NCI-H2107 treated with DMSO at 0.1 percent for 48 hours (cell line): ENCODE data around the gene NOM1.
A peak's percentile ranks its signal among the peaks of the same experiment; 100 is the strongest.
"Not testable (repeated sequence)": the region's sequence is repeated elsewhere in the genome, so short reads cannot be mapped to it uniquely, and the experiment has no call there.

Experiments used
- DNase-seq: peaks from one replicate; lab custom pipeline; 2025; ENCODE audit not compliant: unreplicated experiment; lab: John Stamatoyannopoulos, UW

NOM1 gene

DNA sequence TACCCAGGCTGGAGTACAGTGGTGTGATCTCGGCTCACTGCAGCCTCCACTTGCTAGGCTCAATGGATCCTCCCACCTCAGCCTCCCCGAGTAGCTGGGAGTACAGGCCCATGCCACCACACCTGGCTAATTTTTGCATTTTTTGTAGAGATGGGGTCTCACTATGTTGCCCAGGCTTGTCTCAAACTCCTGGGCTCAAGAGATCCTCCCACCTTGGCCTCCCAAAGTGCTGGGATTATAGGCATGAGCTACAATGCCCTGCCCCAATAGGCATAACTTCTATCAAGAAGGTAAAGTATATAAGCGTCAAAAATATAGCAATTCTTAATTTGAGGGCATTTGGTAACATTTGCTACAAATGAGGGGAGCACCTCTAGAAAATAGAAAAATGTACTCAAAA is 12.7 kb upstream of the NOM1 start:
- not testable (repeated sequence) for DNase-seq

DNA sequence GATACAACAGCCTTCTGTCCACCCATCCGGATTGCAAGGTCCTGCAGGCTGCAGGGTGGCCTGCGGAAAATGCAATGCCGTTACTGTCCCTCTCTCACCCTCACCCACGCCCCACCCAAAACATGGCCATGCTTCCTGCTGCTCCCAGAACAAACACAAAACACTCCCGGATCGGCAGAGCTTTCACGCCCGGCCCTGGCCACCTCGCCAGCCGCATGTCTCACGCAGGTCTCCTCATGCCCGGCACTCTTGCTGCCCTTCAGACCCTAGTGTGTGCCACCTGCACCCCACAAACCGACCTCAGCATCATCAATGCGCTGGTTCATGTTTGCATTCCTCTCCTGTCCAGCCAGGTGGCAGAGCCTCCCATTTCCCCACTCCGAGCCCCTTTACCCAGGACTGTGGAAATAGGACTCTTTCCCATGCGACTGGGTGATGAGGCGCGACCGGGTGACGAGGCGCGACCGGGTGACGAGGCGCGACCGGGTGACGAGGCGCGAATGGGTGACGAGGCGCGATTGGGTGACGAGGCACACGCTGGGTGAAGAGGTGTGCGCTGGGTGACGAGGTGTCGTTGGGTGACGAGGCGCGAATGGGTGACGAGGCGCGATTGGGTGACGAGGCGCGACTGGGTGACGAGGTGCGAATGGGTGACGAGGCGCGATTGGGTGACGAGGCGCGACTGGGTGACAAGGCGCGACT is 8.9 kb upstream of the NOM1 start:
- no peak for DNase-seq

DNA sequence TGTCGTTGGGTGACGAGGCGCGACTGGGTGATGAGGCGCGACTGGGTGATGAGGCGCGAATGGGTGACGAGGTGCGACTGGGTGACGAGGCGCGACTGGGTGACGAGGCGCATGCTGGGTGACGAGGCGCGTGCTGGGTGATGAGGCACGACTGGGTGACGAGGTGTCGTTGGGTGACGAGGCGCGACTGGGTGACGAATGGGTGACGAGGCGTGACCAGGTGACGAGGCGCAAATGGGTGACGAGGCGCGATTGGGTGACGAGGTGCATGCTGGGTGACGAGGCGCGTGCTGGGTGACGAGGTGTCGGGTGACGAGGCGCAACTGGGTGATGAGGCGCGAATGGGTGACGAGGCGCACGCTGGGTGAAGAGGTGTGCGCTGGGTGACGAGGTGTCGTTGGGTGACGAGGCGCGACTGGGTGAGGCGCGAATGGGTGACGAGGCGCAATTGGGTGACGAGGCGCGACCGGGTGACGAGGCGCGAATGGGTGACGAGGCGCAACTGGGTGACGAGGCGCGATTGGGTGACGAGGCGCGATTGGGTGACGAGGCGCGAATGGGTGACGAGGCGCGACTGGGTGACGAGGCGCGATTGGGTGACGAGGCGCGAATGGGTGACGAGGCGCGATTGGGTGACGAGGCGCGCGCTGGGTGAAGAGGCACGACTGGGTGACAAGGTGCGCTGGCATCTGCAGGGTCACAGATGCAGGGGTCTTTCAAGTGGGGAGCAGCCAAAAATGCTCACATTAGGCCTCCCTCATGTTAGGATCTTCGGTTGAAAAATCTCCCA is 7.9 kb upstream of the NOM1 start:
- no peak for DNase-seq

DNA sequence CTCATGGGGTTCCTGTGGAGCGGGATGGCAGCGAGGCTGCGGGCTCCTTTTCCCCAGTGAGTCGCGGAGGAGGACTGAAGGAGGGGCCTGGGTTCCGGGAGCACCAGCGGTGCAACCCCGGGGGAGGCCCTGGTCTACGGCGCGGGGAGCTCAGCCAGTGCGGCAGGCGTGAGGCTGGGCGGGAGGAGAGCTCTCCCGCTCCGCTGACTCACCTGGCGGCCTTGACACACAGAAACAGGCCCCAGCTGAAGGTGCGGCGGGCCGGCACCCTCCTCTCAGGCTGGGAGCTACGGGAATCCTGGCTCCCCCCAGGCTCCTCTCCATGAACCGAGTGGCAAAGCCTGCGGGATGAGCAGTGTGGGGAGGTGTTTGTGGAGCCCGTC is 6.8 kb upstream of the NOM1 start:
- DNase-seq: no peak

DNA sequence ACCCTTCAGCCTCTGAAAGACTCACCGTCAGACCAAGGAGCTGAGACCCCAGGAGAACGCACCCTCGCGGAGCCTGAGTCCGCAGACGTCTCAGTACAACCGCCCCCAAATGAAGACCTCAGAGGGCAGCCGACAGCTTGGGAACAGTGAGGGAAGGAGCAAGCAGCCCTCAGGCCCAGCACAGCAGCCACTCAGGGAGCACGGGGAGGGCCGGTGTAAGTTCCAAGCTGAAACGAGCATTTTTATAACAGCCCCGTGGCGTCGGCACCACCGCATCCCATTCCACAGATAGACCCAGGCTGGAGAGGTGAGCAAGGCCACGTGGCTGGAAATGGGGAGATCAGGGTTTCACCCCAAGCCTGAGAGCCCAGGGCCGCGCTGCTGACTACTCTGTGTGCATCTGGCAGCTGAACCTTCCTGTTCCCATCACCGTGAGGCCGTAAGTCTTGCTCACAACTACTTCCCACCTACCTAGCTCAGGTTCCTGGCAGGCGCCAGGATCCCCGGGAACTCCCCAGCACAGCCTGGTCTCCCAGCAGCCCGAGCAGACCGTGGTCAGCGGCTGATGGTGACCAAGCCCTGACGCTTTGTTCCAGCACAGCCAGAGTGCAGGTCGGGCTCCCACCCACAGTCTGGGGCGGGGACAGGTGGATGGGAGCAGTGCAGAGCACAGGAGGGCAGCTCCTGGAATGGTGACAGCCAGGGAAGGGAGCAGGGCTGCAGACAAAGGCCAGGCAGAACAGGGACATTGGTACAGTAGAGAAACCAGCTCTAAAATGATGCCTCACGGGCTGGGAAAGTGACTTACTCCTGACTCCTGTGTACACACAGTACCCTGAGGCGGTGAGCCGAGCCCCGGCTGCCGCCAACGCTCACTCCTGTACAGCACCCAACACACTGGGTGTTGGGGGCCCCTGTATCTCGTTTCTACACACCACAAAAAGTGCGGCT is 6.1 kb upstream of the NOM1 start:
- DNase-seq: no peak

DNA sequence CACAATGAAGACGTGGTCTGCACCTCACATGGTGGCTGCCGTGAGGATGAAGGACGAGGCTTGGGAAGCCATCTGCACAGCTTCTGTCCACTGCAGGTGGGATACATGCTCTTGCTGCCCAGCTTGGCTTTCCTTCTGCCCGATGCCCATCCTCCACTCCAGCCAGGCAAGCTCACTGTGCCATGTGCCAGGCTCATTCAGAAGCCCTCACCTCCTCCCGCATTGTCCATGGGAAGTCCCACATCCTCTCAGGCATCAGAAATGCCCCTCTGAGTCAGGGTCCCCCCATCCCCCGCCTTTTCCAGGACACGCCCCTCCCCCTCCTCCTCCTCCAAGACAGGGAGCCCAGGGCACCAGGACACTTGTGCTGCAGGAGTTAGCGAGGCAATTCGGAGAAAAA is 4.6 kb upstream of the NOM1 start:
- no peak for DNase-seq

DNA sequence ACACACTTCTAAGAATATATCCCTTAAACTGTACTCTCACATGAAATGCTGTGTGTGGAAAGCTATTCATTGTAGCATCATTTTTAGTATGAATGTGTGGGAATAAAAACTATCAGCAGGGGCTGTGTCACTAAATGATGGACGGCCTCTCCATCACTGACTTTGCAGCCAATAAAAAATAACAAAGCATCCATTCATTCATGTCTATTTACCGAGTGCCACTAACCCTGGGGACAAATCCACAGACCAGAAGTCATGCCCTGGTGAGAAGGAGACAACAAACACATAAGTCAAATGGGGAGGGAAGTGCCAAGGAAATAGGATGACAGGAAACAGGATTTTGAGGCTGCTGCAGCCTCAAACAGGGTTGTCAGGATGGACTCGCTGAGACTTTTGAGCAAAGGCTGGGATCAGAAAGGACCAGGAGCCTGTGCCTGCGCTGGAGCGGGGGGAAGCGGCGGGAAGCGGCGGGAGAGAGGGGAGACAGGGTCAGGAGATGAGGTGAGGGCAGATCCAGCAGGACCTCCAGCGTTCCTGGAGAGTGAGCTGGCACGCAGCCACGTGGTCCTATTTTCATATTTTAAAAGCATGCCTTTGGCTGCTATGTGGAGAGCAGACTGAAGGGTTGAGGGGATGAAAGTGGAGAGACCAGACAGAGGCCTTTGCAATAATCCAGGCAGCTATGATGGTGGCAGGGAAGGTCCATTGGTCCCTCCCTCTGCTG is 2.2 kb upstream of the NOM1 start:
- DNase-seq: no peak

DNA sequence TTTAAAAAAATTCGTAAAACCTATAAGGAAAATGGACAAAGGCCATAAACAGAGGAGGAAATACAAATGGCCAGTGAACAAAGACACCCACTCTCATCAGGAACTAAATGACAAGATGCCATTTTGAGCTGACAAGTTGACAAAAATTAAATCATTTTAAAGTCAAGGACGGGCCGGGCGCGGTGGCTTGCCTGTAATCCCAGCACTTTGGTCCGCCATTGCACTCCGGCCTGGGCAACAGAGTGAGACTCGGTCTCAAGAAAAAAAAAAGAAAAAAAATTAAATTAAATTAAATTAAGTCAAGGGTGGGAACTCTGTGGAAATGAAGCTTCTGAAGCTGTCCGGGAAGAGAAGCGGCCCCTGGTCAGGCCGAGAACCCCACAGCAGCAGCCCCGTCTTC is 1.2 kb upstream of the NOM1 start:
- DNase-seq: no peak

DNA sequence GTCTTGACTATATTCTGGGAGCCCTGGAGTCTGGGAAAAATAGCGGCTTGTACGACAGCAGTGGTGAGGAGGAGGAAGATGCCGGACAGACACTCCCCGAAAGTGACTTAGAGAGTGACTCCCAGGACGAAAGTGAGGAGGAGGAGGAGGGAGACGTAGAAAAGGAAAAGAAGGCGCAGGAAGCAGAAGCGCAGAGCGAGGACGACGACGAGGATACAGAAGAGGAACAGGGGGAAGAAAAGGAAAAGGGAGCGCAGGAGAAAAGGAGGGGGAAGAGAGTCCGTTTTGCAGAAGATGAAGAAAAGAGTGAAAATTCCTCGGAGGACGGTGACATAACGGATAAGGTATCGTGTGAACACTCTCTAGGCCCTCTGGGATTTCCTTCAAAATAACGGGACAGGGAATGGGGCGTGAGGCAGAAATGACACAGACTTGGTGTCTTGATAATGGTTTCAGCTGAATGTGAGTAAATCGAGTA is 908 bp downstream of the NOM1 start:
- DNase-seq: no peak

DNA sequence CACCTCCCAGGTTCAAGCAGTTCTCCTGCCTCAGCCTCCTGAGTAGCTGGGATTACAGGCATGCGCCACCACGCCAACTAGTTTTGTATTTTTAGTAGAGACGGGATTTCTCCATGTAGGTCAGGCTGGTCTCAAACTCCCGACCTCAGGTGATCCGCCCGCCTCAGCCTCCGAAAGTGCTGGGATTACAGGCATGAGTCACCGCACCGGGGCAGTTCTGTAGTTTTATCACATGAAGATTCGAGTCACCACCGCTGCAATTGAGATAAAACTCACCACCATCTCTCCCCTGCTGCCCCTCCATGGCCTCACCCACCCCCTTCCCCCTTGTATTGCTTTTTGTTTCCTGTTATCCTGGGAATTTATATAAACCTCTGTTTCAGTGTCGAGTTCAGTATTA is 3.7 kb downstream of the NOM1 start:
- not testable (repeated sequence) for DNase-seq

DNA sequence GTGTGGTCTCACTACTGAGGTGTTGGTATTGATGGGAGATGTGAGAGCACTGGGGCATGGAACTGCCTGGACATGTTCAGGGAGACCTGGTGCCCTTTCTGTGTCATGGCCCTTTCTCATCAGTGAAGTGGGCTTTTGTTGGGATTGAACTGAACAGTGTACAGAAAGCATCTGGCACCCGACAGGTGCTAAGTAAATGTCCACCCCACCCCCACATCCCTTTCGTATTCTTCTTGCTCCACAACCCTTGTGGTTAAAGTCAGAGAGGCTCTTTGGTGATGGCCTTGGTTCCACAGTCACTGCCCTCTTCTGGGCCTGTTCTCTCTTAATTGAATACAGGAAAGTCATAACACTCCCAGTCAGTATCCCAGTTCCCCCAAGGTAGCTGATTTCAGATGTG is 5.4 kb downstream of the NOM1 start:
- DNase-seq: no peak

DNA sequence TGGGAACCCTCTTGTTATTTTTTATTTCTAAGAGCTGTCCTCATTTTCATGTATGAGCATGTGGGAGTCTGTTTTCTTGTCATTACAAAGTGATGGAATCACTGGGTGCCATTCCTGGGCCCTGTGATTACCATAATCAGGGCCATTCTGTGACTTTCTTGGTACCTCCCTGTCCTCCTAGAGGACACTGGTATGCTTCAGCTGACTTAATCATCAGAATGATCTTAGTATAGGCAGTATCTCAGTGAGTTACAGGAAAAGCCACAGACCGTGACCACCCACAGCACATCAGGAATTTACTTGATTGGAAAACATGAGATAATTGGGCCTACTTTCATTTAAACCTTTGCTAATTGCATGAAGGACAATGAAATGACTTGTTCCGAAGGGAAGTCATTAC is 7.2 kb downstream of the NOM1 start:
- no peak for DNase-seq

DNA sequence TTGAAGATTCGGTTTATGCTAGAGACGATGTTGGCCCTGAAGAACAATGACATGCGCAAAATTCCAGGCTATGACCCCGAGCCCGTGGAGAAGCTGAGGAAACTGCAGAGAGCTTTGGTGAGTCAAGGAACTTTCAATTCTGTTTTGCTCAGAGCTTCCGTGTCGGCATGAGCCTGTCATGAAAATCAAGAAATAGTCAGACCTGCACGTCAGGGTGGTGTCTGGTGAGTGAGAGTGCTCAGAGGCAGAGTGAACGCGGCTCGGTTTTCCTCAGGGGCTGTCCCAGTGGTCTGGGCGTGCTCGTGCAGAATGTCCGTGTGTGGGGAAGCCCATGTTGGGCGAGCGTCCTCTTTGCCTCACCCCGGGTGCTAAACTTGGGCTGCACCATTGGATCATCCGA is 12.6 kb downstream of the NOM1 start:
- DNase-seq: no peak

DNA sequence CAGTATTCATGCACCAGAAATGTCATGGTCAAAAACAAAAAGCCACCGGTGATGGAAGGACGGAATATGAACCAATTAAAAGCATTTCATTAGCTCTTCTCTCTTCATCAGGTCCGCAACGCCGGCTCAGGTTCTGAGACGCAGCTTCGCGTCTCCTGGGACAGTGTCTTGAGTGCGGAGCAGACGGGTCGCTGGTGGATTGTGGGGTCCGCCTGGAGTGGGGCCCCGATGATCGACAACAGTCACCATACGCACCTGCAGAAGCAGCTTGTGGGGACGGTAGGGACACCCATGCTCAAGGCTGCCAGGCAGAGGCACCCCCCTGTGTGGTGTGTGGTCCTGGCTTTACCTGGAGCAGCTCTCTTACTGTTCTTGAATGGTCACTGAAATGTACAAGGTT is 13.4 kb downstream of the NOM1 start:
- DNase-seq: no peak

DNA sequence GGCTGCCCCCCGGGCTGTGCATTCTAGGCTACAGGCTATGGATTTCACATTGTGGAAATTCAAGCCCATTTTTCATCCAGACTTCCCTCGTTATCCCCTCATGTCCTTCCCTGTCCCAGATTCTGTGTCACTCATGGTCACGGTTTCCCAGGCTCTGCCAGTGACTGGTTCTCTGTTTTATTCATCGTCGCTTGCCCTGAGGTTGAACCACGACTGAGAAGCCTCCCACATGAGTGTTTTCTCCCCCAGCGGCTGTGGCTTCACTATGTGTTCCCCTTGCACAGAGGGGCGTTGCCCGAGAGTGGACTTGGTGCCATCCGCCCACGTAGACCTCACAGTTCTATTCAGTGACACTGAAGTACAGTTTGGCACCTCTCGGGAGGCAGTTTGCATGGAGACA is 14.0 kb downstream of the NOM1 start:
- DNase-seq: no peak

DNA sequence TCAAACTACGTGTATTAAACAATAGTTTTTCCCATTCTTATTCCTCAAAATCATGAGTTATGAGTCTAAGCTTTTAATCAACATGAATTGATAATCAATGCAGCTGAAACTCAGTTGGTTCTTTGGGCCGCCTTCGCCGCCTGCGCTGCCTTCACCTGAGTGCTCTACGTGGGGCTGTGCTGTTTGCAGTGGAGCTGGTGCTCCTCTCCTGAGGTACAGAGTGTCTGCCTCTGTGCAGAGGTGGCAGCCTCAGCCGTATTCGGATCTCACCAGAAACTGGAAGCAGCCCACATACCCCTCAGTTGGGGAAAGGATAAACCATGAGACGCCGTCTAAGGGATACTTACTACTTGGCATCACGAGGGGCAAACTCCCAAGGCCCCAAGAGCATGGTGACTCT is 15.5 kb downstream of the NOM1 start:
- DNase-seq: no peak

DNA sequence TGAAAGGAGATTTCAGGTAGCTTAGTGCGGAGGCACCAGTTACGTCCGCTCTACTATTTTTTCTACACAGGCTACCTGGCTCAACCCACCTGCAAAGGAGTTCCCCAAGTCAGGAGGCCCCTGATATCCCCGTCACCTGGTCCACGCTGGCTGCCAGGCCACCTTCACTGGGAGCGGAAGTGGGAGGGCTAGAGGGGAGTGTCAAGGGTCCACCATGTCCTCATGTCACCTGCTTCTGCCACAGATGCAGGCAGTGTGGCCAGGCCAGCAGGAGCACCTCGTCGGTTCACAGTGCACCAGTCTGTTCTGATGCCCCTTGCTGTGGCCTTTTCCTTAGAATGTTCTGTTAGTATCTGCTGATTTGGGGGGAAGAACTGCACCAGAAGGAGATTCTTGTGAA is 16.9 kb downstream of the NOM1 start:
- no peak for DNase-seq

DNA sequence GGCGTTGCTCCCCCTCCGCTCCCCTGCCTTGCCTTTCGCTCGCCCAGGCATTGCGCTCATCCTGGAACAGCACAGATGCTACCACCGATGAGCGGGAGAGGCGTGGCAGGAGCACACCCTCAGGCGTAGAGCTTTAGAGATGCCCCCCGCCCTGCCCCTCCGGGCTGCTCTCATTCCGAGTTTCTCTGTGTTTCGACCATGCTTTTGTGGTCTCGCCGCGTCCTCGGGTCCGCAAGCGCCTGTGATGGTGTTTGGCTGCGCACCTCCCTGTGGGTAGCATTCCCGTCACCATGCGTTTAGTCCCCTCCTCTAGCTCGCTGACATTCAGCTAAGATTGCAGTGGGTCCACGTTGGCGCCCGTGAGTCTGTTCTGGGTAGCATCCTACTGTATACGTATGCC is 18.7 kb downstream of the NOM1 start:
- no peak for DNase-seq

DNA sequence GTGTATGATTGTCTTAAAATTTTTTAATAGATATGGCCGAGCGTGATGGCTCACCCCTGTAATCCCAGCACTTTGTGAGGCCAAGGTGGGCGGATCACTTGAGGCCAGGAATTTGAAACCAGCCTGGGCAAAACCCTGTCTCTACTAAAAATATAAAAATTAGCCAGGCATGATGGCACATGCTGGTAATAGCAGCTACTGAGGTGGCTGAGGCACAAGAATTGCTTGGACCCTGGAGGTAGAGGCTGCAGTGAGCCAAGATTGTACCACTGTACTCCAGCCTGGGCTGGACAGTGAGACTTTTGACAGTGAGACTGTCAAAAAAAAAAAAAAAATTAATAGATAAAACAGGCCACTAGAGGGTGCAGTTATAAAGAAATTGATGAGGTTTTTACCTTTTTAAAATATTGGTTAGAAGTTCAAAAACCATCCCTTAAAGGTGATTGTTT is 20.5 kb downstream of the NOM1 start:
- peak; percentile 27 for DNase-seq

DNA sequence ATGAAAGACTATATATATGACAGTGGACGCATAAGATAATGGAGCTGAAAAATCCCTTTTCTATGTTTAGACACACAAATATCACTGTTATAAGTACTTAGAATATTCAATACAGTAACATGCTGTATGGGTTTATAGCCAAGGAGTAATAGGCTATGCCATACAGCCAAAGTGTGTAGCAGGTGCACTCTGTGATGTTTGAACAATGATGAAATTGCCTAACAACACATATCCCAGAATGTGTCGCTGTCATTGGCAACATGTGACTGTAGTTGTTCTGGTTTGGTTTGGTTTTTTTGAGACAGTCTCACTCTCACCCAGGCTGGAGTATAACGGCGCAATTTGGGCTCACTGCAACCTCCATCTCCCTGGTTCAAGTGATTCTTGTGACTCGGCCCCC is 26.1 kb downstream of the NOM1 start:
- no peak for DNase-seq
